ENCODE results near the gene LRP1.

- TF ChIP-seq REST (IDR thresholded peaks at IDR 0.05): no peak
- no peak for TF ChIP-seq CTCF (IDR thresholded peaks at IDR 0.05; ENCODE audit: low read depth, low read length, missing input control)
- TF ChIP-seq MAX (IDR thresholded peaks at IDR 0.05): no peak
- TF ChIP-seq JUND (IDR thresholded peaks at IDR 0.05): no peak
- TF ChIP-seq YY1 (IDR thresholded peaks at IDR 0.05): no peak
- no peak for TF ChIP-seq GABPA (IDR thresholded peaks at IDR 0.05 in 1 of 2, conservative IDR thresholded peaks at IDR 0.05 in 1 of 2)
- TF ChIP-seq FOXA2 (IDR thresholded peaks at IDR 0.05): no peak
- TF ChIP-seq RXRA (IDR thresholded peaks at IDR 0.05): no peak
- TF ChIP-seq SP1 (IDR thresholded peaks at IDR 0.05): no peak
- TF ChIP-seq ZBTB33 (IDR thresholded peaks at IDR 0.05): no peak
- TF ChIP-seq RAD21 (IDR thresholded peaks at IDR 0.05): no peak
- TF ChIP-seq HNF4G (IDR thresholded peaks at IDR 0.05): no peak
- TF ChIP-seq TAF1 (conservative IDR thresholded peaks at IDR 0.05): no peak
Observed at GRCh38 chr12:57209916-57210315, 81.6 kb downstream of the LRP1 start.
